HG02870 (cell line): ENCODE measurements around the gene USF3.

ENCODE experiments used
- ATAC-seq: cut with Tn5 transposase; IDR thresholded peaks from one replicate; pipeline ENCODE4 v1.9.1; 2021; ENCODE audit warnings: mild to moderate bottlenecking, moderate library complexity; ENCODE audit not compliant: unreplicated experiment

Gene USF3

DNA sequence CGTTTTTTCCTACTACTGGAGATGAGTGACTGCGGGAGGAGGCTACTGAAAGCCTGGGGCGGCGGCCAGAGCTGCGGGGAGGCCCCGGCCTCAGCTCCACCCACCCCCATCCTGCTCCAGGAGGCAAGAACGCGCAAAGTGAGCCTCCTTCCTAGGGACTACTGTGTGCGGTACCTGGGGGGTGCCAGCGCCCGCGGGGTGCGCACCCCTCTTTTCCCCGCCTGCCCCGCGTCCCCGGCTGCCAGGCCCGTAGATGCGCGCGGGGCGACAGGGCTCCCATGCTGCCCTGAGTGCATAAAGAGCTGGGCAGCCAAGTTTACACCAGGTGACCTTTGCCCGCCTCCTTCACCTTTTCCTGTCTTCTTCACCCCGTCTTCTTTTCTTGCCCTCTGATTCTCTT lies 2.5 kb upstream of the USF3 start:
- no peak for ATAC-seq

DNA sequence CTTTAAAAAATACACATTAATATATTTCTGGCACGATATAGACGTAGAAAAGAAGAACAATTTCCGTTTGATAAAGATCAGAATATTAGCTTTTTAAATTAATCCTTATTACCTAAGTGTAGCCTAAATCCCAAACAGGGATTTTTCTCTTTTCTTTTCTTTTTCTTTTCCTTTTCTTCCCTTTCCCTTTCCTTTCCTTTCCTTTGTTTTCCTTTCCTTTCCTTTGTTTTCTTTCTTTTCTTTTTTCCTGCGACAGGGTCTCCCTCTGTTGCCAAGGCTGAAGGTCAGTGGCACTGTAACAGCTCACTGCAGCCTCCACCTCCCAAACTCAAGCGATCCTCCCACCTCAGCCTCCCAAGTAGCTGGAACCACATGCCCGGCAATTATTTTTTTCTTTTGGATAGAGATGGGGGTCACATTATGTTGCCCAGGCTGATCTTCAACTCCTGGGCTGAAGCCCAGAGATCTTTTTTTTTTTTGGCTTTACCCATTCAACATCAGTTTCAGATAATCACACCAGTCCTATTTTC lies 1.8 kb upstream of the USF3 start:
- ATAC-seq, result no peak

DNA sequence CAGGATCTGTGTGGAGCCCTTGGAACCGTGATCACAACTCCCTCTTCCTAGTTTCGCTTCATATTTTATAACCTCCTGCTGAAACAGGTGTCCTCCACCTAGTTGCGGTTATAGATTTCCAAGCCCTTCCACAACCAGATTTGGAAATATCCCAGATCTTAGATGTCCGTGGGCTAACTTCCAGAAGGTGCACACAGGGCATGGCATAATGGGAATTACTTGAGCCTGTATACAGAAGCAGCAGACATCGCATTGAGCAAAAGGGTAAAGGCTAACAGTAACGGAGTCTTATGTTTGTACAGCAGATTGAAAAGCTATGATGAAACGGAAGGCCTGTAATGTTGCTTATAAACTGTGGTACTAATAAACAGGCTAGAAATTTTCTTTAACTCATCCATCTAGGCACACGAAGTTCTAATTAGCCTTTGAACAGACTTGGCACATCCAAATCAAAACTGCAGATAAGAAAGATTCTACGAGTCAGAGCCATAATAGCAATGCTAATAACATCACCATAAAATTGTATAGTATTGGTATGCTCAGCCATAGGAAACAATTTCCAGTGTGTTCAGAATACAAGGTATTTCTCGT lies 1.2 kb upstream of the USF3 start:
- ATAC-seq, result no peak

DNA sequence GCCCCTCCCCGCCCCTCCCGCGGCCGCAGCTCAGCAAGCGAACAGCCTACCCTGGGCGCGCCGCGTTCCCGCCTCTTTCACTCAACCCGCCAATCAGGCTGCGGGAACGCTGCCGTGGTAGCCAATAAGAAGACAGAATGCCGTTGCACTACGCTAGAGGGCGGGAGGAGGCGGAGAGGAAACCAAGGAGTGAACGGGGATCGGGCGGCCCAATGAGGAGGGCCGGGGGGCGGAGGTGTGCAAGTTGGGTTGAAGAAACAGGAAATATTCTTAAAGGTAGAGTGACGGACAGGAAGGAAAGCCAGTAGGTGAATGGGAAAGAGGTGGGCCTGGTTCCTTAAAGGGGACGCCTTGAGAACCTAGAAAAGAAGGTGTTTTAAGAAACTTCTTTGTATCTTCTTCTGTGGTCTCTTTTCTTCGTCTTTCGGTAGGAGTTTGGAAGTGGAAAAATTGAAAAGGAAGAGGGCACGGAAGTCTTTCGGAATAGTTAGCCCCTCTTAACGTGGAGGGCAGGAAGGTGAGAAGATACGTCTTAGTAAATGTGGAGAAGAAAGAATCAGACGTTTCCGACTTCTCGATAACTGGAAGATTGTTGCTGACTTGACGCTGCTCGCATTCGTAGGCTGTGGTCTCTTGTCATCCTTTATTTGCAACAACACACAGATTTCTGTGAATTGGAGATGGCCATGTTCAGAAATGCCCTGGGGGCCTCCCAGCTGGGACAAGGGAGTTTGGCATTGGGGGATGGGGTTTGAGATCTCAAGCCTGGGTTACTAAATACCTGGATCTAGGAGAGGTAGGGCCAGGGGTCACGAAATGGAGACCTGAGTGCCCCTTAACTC lies 437 bp upstream of the USF3 start:
- peak; percentile 92 for ATAC-seq

DNA sequence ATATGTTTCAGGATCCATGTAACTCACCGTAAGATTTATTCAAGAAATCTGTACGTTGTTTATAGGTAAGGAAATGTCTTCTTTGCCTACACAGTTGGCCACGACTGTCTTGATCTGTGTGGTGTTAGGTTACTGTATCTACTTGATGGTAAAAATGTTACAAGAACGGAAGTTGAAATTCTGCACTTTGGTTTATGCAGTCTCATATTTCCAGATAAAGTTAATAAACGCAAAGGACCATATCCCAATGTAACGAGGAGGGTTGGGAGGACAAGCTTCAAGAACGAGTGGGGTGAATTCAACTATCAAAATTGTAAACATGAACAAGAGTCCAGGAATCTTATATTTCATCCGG lies 1.0 kb downstream of the USF3 start:
- no peak for ATAC-seq

DNA sequence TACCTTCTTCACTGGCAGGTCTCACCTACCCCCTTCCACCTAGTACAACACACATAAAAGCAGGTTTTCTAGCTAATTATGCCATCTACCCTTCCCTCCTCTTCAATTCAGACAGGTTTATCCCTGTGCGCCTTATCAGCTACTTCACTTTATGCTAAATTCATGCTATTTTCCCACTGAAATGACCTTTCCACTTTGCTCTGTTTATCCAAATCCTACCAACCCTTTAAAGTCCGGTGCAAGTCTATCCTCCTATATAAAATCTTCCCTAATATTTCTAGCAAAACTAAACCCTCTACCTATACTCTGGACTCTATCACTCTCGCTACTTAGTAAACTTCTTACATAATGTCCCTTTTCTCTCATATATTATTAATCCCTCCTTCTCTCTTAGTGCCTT lies 6.0 kb downstream of the USF3 start:
- no peak for ATAC-seq

DNA sequence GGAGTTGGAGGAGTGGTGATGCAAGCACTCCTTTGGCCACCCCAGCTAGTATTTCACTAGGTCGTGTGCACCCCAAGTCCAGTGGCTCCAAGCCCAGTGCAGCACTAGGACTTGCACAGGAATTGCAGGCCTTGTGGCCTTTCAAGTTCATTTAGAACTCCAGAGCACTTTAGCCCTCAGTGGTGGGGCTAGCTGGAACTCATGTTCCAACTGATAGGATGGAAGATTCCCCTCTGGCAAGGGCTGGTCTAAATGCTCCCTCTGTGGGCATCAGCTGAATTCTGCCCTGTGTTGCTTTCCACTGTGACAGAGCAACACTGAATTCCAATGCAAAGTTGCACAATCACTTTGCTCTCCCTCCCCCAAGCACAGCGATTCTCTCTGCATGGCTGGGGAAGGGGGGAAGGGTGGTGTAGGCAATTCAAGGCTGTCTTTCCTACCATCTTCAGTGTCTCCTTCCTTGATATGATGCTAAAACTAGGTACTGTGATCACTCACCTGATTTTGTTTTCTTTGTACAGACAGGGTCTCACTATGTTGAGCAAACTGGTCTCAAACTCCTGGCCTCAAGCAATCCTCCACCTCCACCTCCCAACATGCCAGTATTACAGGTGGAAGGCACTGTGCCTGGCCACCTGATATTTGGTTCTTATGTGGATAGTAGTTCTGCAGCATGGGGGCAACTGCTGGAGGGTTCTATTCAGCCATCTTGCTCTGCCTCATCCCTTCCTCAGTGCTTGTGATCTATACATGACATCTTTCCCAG lies 10.3 kb downstream of the USF3 start:
- no peak for ATAC-seq

DNA sequence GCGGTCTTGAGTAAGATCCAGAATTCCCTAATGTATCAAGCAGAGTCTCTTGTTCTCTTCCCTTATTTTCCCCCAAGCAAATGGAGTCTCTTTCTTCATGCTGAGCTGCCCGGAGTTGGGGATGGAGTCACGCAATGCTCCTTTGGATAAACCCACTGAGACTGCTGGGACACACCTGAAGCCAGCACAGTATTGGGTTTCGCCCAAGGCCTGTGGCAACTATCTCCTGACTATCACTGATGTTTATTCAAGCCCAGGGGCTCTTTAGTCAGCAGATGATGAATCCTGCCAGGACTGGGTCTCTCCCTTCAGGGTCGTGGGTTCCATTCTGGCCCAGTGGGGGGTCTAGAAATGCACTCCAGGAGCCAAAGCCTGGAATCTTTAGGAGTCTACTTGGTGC lies 11.3 kb downstream of the USF3 start:
- ATAC-seq, result no peak

DNA sequence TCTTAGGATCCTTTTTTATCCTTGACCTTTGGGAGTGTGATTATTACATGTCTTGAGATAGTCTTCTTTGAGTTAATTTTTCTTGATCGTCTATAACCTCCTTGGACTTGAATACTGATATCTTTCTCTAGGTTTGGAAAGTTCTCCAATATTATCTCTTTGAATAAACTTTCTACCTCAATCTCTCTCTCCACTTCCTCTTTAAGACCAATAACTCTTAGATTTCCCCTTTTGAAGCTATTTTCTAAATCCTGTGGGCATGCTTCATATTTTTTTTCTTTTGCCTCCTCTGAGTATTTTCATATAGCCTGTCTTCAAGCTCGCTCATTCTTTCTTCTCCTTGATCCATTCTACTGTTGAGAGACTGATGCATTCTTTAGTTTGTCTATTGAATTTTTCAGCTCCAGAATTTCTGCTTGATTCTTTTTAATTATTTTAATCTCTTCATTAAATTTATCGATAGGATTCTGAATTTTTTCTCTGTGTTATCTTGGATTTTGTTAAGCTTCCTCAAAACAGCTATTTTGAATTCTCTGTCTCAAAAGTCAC lies 12.1 kb downstream of the USF3 start:
- no peak for ATAC-seq

DNA sequence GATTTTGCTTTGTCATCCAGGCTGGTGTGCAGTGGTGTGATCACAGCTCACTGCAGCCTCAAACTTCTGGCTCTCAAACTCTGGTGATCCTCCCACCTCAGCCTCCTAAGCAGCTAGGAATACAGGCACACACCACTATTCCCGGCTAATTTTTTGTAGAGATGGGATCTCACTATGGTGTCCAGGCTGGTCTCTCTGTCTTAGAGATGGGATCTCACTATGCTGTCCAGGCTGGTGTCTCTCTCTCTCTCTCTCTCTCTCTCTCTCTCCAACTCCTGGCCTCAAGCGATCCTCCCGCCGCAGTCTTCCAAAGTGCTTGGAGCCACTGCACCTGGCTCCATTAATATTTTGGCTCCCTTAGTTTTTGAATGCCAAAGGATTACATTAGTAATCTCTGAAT lies 17.7 kb downstream of the USF3 start:
- ATAC-seq, result no peak

DNA sequence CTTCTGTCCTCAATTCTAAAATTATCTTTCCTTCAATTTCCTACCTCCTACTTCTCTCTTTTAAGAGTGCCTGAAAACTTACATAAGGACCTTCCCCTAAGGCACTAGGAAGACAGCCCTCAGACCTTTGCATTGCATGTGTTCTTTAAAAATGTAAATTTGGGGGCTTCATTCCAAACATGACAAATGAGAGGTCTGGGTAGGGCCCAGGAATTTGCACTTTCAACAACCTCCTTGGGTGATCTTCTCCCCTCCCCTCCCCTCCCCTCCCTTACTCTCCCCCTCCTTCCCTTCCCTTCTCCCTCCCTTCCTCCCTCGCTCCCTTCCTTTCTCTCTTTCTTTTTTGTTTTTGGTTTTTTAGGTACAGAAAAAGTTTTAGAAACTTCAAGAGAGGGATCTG lies 18.7 kb downstream of the USF3 start:
- ATAC-seq, result no peak

DNA sequence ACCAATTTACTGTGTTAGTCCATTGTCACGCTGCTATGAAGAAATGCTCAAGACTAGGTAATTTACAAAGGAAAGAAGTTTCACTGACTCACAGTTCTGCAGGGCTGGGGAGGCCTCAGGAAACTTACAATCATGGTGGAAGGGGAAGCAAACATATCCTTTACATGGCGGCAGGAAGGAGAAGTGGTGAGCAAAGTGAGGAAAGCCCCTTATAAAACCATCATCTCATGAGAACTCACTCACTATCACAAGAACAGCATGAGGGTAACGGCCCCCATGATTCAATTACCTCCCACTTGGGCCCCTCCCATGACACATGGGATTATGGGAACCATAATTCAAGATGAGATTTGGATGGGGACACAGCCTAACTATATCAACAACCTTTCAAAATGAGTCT lies 20.2 kb downstream of the USF3 start:
- no peak for ATAC-seq

DNA sequence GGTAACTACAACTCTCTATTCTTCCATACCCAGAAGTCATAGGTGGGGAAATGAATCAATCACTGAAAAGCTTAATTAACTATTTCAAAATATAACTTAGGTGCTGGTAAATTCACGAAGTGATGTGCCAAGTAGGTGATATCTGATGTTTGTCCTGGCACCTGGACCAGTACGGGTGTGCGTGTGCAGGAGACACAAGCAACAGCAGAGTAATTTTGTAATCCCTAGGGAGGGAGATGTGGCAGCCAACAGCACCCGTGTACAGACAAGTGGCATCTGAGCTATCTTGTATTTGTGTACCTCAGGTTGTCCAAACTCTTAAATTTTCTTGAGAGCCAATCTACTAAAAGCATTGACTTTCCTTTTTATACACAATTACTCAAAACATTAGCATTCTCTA lies 22.8 kb downstream of the USF3 start:
- no peak for ATAC-seq

DNA sequence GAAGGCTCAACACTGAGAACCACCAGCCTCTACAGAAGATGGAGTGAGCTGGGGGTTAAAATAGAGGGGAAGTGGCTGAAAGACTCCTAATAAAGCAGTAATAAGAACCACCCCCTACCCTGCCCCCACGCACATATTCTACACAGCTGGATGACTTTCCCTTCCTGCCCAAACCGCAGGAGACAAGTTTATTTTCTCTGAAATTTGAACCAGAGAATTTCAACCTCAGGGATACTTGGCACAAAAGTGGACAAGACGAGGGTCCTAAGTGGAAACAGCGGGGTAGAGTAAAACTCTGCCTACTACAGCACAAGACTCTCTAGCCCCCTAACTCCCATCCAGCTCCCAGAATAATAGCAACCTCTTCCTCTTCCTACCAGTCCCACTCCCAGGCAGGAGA lies 28.4 kb downstream of the USF3 start:
- no peak for ATAC-seq

DNA sequence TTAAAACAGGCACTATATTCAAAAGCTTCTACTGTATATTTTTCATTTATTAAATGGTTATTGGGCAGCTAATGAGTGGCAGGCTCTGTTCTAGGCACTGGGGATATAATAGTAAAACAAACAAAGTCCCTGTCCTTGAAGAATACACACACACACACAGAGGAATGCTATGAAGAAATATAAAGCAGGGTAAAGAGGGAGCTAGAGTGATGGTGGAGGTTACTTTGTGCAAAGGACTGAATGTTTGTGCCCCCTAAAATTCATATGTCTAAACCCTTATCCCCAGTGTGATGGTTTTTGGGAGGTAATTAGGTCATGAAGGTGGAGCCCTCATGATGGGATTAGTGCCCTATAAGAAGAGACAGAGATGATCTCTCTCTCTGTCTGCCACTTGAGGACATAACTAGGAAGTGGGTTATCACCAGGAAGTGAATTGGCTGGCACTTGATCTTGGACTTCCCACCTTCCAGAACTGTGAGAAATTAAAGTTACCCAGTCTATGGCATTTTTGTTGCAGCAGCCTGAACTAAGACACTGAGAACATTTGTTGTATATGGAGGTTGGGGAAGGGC lies 31.8 kb downstream of the USF3 start:
- no peak for ATAC-seq

DNA sequence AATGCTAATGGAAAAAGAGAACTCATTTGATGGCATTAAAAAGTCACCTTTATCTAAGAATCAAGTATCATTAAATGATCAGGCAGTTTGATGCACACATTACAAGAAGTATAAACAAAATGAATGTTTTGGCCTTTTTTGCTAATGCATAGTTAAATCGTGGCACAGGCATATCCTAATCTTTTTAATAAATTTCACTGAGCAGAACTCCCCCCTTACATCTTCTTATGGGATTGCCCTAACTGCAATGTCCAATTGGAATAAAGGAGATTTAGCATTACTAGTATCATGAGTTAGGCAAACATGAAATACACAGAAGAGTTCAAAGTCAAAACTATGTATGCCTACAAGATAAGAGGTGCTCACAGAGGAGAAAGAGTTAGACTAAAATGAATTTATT lies 32.7 kb downstream of the USF3 start:
- no peak for ATAC-seq

DNA sequence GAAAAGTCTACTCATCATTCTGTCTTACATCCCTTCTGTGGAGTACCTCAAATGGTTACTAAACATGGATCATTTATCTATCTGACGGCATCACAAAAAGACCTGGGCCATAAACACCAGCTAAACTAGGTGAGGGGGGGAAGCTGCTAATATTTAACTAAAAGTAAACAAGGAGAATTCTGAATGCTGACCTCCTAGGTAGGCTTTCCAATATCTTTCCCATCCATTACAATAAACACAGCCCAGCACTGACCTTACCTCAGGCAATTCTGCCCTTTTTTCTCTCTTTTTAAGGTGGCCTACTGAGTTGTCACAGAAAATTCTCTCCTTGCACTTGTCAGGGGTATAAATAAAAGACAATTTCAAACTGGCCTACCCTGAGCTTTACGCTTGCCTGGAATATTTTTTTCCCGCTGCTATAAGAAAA lies 33.1 kb downstream of the USF3 start:
- ATAC-seq, result no peak

DNA sequence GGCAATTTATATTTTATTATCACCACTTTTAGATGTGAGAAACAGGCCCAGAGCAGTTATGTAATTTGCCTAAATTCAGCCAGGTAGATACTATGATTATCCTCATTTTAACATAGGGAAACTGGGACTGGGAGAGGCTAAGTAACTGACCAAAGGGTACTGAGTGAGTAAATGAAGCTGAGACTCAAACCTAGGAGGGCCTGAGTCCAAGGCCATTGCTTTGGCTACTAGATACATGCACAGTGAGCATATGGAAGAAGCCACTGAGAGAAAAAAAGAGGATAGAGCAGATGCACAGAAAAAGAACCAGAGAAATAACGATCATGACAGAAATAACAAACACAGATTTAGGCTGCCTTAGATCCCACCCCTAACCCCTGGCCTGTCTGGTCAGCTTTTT lies 33.6 kb downstream of the USF3 start:
- ATAC-seq, result no peak

DNA sequence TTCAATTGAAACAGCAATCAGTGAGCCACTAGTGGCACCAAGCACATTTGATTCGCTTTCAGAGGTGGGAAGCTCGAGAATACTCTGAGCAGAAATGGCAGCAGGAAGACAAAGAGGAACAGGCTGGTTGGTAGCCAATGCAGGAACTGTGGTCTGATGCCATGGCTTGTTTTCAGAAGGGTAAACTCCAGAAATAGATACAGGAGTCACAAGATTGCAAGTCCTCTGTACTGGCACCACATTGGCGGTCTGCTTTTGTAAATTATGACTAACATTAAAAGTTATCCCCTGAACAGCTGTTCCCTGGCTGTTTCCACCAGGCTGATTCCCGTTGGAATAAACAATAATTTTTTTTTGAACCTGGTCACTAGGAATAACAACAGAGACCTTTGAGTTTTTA lies 35.5 kb downstream of the USF3 start:
- ATAC-seq, result no peak

DNA sequence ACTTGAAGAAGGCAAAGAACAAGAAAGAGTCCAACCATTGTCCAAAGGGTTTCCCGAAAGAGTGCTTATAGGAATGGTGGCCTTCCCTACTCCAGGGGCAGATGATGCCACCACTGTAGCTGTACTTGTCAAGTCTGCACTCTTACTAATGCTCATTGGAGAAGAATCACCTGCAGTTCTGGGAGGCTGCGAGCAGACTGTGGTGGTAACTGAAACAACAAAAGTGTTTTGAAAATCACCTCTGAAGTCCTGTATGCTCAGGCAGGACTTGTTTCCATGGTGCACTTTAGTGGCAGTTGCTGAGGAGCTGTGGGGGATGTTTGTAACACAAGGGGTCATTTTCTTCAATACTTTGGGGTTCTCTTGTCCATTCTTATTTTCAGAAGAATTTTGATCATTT lies 36.0 kb downstream of the USF3 start:
- no peak for ATAC-seq

DNA sequence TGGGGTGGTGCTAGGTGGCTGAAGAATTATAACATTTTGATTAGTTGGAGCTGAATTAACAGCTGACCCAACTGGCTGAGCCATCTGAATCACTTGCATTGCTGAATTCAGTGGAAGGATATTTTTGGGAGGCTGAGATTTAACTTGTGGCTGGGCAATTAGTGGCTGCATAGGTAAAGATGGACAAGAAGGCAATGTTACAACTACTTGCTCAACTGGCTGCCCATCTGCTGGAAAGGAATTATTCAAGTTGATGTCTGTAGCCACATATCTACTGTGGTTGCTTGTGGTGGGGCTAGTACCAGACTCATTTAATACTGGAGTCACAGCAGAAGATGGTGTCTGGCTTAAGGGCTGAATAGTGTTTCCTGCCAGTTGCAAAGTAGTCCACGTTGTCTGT lies 36.4 kb downstream of the USF3 start:
- ATAC-seq, result no peak
